Dendritic cell treated with granulocyte-macrophage colony-stimulating factor and Interleukin-4, amounts not matched to agents 40 ng/mL and 50 ng/mL, for 4 days (primary cell): Measurements from ENCODE around the gene ZNF175.
A peak's percentile ranks its signal among the peaks of the same experiment; 100 is the strongest.

ENCODE experiments used
- H3K27ac Mint-ChIP-seq: one replicate; pipeline ENCODE4 v1.8.0; 2022; ENCODE audit warnings: mild to moderate bottlenecking, mixed read lengths
- H3K27me3 Mint-ChIP-seq: one replicate; pipeline ENCODE4 v1.8.0; 2022; ENCODE audit warnings: mild to moderate bottlenecking, mixed read lengths
- H3K36me3 Mint-ChIP-seq: one replicate; pipeline ENCODE4 v1.8.0; 2022; ENCODE audit warnings: low read depth, mixed read lengths
- H3K4me1 Mint-ChIP-seq: one replicate; pipeline ENCODE4 v1.8.0; 2022; ENCODE audit warnings: low read depth, mixed read lengths
- H3K4me3 Mint-ChIP-seq: one replicate; pipeline ENCODE4 v1.8.0; 2022; ENCODE audit warnings: mild to moderate bottlenecking, moderate library complexity, mixed read lengths
- H3K9me3 Mint-ChIP-seq: one replicate; pipeline ENCODE4 v1.8.0; 2022; ENCODE audit warnings: mixed read lengths
- intact Hi-C: fragments of 100-400 bp; cut with micrococcal nuclease; formaldehyde crosslinking; loops from one replicate; pipeline ENCODE4 v1.15.0; 2022

Gene ZNF175

GRCh38 chr19:51570962-51571575 is at the start of gene ZNF175:
Gene ZNF175 (plus strand): TSS chr19:51571283. CDS start chr19:51573330, 2,047 bp downstream.
- peaks cover 3% of the 10 kb centered on the region for H3K27me3 Mint-ChIP-seq
- intact Hi-C loops = loop anchor here (1.0 kb wide), 1 partner anchor 23 kb away; no protein-coding TSS in a partner anchor
- H3K27ac Mint-ChIP-seq = peak within 1 kb of the TSS; percentile 89

GRCh38 chr19:51521357-51521756 is 49.7 kb upstream of the ZNF175 start:
- Mint-ChIP-seq H3K9me3 (peaks cover 22% of the 10 kb centered on the region), H3K27ac (no peak overlapping the region), H3K4me1 (peaks cover 26% of the 10 kb centered on the region), H3K36me3 (peaks cover 6% of the 10 kb centered on the region), H3K27me3 (peaks cover 1% of the 10 kb centered on the region), H3K4me3 (no peak overlapping the region)
- intact Hi-C loops = no loop called here

More at GRCh38 chr19:51570962-51571575, at the start of gene ZNF175:
- H3K36me3 Mint-ChIP-seq = peaks cover 38% of the 10 kb centered on the region
- peaks cover 20% of the 10 kb centered on the region for H3K4me1 Mint-ChIP-seq
- H3K4me3 Mint-ChIP-seq = peak within 1 kb of the TSS; percentile 89
- no peaks in the 10 kb centered on the region for H3K9me3 Mint-ChIP-seq

GRCh38 chr19:51521781-51522180 is 49.3 kb upstream of the ZNF175 start:
- no peak overlapping the region for H3K27ac Mint-ChIP-seq
- H3K4me3 Mint-ChIP-seq = no peak overlapping the region
- peaks cover 22% of the 10 kb centered on the region for H3K9me3 Mint-ChIP-seq
- H3K27me3 Mint-ChIP-seq = peaks cover 4% of the 10 kb centered on the region
- intact Hi-C loops = no loop called here
- H3K36me3 Mint-ChIP-seq = peaks cover 6% of the 10 kb centered on the region
- H3K4me1 Mint-ChIP-seq = peaks cover 26% of the 10 kb centered on the region

GRCh38 chr19:51524666-51525264 is 46.3 kb upstream of the ZNF175 start:
- peaks cover 26% of the 10 kb centered on the region for H3K4me1 Mint-ChIP-seq
- peaks cover 16% of the 10 kb centered on the region for H3K27me3 Mint-ChIP-seq
- intact Hi-C loops = no loop called here
- H3K27ac Mint-ChIP-seq = no peak overlapping the region
- no peaks in the 10 kb centered on the region for H3K36me3 Mint-ChIP-seq
- H3K4me3 Mint-ChIP-seq = no peak overlapping the region
- H3K9me3 Mint-ChIP-seq = no peaks in the 10 kb centered on the region

GRCh38 chr19:51525651-51526050 is 45.4 kb upstream of the ZNF175 start:
- Mint-ChIP-seq H3K27ac (no peak overlapping the region), H3K4me1 (peaks cover 32% of the 10 kb centered on the region), H3K36me3 (no peaks in the 10 kb centered on the region), H3K27me3 (peaks cover 24% of the 10 kb centered on the region), H3K9me3 (no peaks in the 10 kb centered on the region), H3K4me3 (no peak overlapping the region)
- intact Hi-C loops = no loop called here

- Mint-ChIP-seq H3K27ac (no peak overlapping the region), H3K27me3 (peaks cover 34% of the 10 kb centered on the region), H3K36me3 (no peaks in the 10 kb centered on the region), H3K4me1 (peaks cover 43% of the 10 kb centered on the region), H3K4me3 (no peak overlapping the region), H3K9me3 (no peaks in the 10 kb centered on the region)
- intact Hi-C loops = no loop called here
These were observed 41.8 kb upstream of the ZNF175 start for GRCh38 chr19:51529301-51529700.

GRCh38 chr19:51530616-51531015 is 40.5 kb upstream of the ZNF175 start:
- H3K36me3 Mint-ChIP-seq = no peaks in the 10 kb centered on the region
- no peak overlapping the region for H3K4me3 Mint-ChIP-seq
- peaks cover 41% of the 10 kb centered on the region for H3K4me1 Mint-ChIP-seq
- no peaks in the 10 kb centered on the region for H3K9me3 Mint-ChIP-seq
- intact Hi-C loops = no loop called here
- H3K27ac Mint-ChIP-seq = no peak overlapping the region
- peaks cover 35% of the 10 kb centered on the region for H3K27me3 Mint-ChIP-seq

- peak within 1 kb of the TSS; percentile 65 for H3K27ac Mint-ChIP-seq
- H3K27me3 Mint-ChIP-seq = peaks cover 33% of the 10 kb centered on the region
- H3K4me1 Mint-ChIP-seq = peaks cover 40% of the 10 kb centered on the region
- no peaks in the 10 kb centered on the region for H3K9me3 Mint-ChIP-seq
- H3K4me3 Mint-ChIP-seq = peak within 1 kb of the TSS; percentile 59
- H3K36me3 Mint-ChIP-seq = no peaks in the 10 kb centered on the region
- intact Hi-C loops = no loop called here
These were observed 39.5 kb upstream of the ZNF175 start, which contains the start of gene SIGLEC6 for GRCh38 chr19:51531349-51532315. Gene SIGLEC6 (minus strand): TSS chr19:51531670. CDS start chr19:51531648, 22 bp downstream.

GRCh38 chr19:51535535-51535934 is 35.5 kb upstream of the ZNF175 start:
- H3K9me3 Mint-ChIP-seq = no peaks in the 10 kb centered on the region
- H3K36me3 Mint-ChIP-seq = no peaks in the 10 kb centered on the region
- intact Hi-C loops = no loop called here
- no peak overlapping the region for H3K27ac Mint-ChIP-seq
- H3K27me3 Mint-ChIP-seq = peaks cover 32% of the 10 kb centered on the region
- H3K4me1 Mint-ChIP-seq = peaks cover 36% of the 10 kb centered on the region
- no peak overlapping the region for H3K4me3 Mint-ChIP-seq

- no peaks in the 10 kb centered on the region for H3K9me3 Mint-ChIP-seq
- no peak overlapping the region for H3K27ac Mint-ChIP-seq
- peaks cover 58% of the 10 kb centered on the region for H3K27me3 Mint-ChIP-seq
- no peak overlapping the region for H3K4me3 Mint-ChIP-seq
- intact Hi-C loops = no loop called here
- H3K4me1 Mint-ChIP-seq = peaks cover 13% of the 10 kb centered on the region
- no peaks in the 10 kb centered on the region for H3K36me3 Mint-ChIP-seq
These were observed 31.2 kb upstream of the ZNF175 start for GRCh38 chr19:51539821-51540366.

- H3K4me3 Mint-ChIP-seq = no peak overlapping the region
- H3K27ac Mint-ChIP-seq = no peak overlapping the region
- intact Hi-C loops = no loop called here
- H3K9me3 Mint-ChIP-seq = no peaks in the 10 kb centered on the region
- H3K27me3 Mint-ChIP-seq = peaks cover 74% of the 10 kb centered on the region
- H3K36me3 Mint-ChIP-seq = no peaks in the 10 kb centered on the region
- peaks cover 11% of the 10 kb centered on the region for H3K4me1 Mint-ChIP-seq
These were observed 29.4 kb upstream of the ZNF175 start for GRCh38 chr19:51541458-51542357.

- Mint-ChIP-seq H3K27me3 (peaks cover 76% of the 10 kb centered on the region), H3K4me3 (no peak overlapping the region), H3K9me3 (no peaks in the 10 kb centered on the region), H3K27ac (no peak overlapping the region), H3K36me3 (no peaks in the 10 kb centered on the region), H3K4me1 (peaks cover 20% of the 10 kb centered on the region)
- intact Hi-C loops = no loop called here
These were observed 28.4 kb upstream of the ZNF175 start for GRCh38 chr19:51542699-51543098.

- Mint-ChIP-seq H3K27ac (no peak overlapping the region), H3K9me3 (no peaks in the 10 kb centered on the region), H3K36me3 (no peaks in the 10 kb centered on the region), H3K27me3 (peaks cover 79% of the 10 kb centered on the region), H3K4me1 (peaks cover 23% of the 10 kb centered on the region), H3K4me3 (no peak overlapping the region)
- intact Hi-C loops = no loop called here
These were observed 27.0 kb upstream of the ZNF175 start for GRCh38 chr19:51544038-51544437.
